ENCODE measurements around the gene TBCE. TPM values are rescaled to one million over a fixed set of nuclear protein-coding genes. Genes with fewer than 3 reads are reported as not detected.
A peak's percentile ranks its signal among the peaks of the same experiment; 100 is the strongest.

TBCE gene
- total and polyA plus RNA-seq, 9 of the 15 experiments (the other 6 are each of a cell fraction or from before 2014, with no cell fraction given), result 52.6 to 92.1 (median 82.1) TPM

DNA sequence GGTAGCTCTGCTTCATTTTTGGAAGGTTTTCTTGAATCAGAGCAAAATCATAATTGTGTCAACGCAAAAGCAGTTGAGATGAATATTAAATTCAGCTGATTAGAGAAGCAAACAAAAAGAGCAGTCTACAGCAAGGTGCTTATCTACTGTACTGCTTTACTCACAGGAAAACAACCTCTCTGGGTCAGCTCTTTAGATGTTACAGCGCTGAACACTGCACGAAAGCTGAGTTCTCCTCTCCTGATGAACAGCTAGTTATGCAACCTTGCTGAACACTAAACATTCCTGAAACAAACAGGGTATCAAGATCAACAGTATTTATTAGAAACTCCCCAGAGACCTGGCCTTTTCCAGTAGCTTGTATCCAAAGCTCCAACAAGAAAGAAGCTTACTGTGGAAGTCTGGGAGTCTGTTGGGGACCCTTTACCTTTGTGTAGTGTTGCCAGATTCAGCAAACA lies 41.3 kb downstream of the TBCE start (continued):
- TF ChIP-seq, protein P1, sequence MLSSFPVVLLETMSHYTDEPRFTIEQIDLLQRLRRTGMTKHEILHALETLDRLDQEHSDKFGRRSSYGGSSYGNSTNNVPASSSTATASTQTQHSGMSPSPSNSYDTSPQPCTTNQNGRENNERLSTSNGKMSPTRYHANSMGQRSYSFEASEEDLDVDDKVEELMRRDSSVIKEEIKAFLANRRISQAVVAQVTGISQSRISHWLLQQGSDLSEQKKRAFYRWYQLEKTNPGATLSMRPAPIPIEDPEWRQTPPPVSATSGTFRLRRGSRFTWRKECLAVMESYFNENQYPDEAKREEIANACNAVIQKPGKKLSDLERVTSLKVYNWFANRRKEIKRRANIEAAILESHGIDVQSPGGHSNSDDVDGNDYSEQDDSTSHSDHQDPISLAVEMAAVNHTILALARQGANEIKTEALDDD (IDR thresholded peaks at IDR 0.05), result peak; percentile 64
- TF ChIP-seq MEIS2 (IDR thresholded peaks at IDR 0.05; ENCODE audit: partially characterized antibody), result peak; percentile 73
- TF ChIP-seq CBFA2T3 (IDR thresholded peaks at IDR 0.05), result peak; percentile 80
- TF ChIP-seq MTA2 (IDR thresholded peaks at IDR 0.05; ENCODE audit: low read depth), result peak; percentile 39; the same call in 1 of the 2 replicates
- TF ChIP-seq ZNF436 (CRISPR knock-in tag; IDR thresholded peaks at IDR 0.05), result no peak
- TF ChIP-seq ZNF239 (CRISPR knock-in tag; IDR thresholded peaks at IDR 0.05), result no peak
- no peak for TF ChIP-seq ETV1 (tag; conservative IDR thresholded peaks at IDR 0.05; ENCODE audit: low read depth)
- TF ChIP-seq, protein P2, sequence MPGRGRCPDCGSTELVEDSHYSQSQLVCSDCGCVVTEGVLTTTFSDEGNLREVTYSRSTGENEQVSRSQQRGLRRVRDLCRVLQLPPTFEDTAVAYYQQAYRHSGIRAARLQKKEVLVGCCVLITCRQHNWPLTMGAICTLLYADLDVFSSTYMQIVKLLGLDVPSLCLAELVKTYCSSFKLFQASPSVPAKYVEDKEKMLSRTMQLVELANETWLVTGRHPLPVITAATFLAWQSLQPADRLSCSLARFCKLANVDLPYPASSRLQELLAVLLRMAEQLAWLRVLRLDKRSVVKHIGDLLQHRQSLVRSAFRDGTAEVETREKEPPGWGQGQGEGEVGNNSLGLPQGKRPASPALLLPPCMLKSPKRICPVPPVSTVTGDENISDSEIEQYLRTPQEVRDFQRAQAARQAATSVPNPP (IDR thresholded peaks at IDR 0.05; ENCODE audit: borderline replicate concordance, insufficient read depth, insufficient read length), result no peak
- no peak for TF ChIP-seq ZNF644 (tag; IDR thresholded peaks at IDR 0.05; ENCODE audit: low read depth)
- TF ChIP-seq, protein P3, sequence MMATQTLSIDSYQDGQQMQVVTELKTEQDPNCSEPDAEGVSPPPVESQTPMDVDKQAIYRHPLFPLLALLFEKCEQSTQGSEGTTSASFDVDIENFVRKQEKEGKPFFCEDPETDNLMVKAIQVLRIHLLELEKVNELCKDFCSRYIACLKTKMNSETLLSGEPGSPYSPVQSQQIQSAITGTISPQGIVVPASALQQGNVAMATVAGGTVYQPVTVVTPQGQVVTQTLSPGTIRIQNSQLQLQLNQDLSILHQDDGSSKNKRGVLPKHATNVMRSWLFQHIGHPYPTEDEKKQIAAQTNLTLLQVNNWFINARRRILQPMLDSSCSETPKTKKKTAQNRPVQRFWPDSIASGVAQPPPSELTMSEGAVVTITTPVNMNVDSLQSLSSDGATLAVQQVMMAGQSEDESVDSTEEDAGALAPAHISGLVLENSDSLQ (IDR thresholded peaks at IDR 0.05), result no peak
- TF ChIP-seq, protein P4, sequence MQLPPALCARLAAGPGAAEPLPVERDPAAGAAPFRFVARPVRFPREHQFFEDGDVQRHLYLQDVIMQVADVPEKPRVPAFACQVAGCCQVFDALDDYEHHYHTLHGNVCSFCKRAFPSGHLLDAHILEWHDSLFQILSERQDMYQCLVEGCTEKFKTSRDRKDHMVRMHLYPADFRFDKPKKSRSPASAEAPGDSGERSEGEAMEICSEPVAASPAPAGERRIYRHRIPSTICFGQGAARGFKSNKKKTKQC (CRISPR knock-in tag; IDR thresholded peaks at IDR 0.05), result no peak
- TF ChIP-seq, protein P5, sequence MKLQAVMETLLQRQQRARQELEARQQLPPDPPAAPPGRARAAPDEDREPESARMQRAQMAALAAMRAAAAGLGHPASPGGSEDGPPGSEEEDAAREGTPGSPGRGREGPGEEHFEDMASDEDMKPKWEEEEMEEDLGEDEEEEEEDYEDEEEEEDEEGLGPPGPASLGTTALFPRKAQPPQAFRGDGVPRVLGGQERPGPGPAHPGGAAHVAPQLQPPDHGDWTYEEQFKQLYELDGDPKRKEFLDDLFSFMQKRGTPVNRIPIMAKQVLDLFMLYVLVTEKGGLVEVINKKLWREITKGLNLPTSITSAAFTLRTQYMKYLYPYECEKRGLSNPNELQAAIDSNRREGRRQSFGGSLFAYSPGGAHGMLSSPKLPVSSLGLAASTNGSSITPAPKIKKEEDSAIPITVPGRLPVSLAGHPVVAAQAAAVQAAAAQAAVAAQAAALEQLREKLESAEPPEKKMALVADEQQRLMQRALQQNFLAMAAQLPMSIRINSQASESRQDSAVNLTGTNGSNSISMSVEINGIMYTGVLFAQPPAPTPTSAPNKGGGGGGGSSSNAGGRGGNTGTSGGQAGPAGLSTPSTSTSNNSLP (IDR thresholded peaks at IDR 0.05; ENCODE audit: borderline replicate concordance, low read depth, low read length), result peak; percentile 52; the same call in 1 of the 2 replicates
- TF ChIP-seq, protein P6, sequence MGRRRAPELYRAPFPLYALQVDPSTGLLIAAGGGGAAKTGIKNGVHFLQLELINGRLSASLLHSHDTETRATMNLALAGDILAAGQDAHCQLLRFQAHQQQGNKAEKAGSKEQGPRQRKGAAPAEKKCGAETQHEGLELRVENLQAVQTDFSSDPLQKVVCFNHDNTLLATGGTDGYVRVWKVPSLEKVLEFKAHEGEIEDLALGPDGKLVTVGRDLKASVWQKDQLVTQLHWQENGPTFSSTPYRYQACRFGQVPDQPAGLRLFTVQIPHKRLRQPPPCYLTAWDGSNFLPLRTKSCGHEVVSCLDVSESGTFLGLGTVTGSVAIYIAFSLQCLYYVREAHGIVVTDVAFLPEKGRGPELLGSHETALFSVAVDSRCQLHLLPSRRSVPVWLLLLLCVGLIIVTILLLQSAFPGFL (CRISPR knock-in tag; IDR thresholded peaks at IDR 0.05), result no peak
- TF ChIP-seq, protein P7, sequence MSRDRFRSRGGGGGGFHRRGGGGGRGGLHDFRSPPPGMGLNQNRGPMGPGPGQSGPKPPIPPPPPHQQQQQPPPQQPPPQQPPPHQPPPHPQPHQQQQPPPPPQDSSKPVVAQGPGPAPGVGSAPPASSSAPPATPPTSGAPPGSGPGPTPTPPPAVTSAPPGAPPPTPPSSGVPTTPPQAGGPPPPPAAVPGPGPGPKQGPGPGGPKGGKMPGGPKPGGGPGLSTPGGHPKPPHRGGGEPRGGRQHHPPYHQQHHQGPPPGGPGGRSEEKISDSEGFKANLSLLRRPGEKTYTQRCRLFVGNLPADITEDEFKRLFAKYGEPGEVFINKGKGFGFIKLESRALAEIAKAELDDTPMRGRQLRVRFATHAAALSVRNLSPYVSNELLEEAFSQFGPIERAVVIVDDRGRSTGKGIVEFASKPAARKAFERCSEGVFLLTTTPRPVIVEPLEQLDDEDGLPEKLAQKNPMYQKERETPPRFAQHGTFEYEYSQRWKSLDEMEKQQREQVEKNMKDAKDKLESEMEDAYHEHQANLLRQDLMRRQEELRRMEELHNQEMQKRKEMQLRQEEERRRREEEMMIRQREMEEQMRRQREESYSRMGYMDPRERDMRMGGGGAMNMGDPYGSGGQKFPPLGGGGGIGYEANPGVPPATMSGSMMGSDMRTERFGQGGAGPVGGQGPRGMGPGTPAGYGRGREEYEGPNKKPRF (IDR thresholded peaks at IDR 0.05; ENCODE audit: low read depth, low read length), result no peak
- no peak for TF ChIP-seq ZNF253 (CRISPR knock-in tag; conservative IDR thresholded peaks at IDR 0.05)
- TF ChIP-seq SAP30 (IDR thresholded peaks at IDR 0.05; ENCODE audit: borderline replicate concordance, insufficient read depth, low read depth, low read length, poor library complexity, severe bottlenecking), result no peak
- TF ChIP-seq, protein P8, sequence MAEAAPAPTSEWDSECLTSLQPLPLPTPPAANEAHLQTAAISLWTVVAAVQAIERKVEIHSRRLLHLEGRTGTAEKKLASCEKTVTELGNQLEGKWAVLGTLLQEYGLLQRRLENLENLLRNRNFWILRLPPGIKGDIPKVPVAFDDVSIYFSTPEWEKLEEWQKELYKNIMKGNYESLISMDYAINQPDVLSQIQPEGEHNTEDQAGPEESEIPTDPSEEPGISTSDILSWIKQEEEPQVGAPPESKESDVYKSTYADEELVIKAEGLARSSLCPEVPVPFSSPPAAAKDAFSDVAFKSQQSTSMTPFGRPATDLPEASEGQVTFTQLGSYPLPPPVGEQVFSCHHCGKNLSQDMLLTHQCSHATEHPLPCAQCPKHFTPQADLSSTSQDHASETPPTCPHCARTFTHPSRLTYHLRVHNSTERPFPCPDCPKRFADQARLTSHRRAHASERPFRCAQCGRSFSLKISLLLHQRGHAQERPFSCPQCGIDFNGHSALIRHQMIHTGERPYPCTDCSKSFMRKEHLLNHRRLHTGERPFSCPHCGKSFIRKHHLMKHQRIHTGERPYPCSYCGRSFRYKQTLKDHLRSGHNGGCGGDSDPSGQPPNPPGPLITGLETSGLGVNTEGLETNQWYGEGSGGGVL (CRISPR knock-in tag; IDR thresholded peaks at IDR 0.05), result no peak
